Cardiac fibroblast (primary cell): ENCODE results near the gene PTPRD.

Source experiments
- DNase-seq, 2 donors: peaks; one replicate each; pipeline versions ENCODE4 v3.0.0 to v3.0.0-alpha.2; 2010; ENCODE audit warnings: low read depth in 2 of 2
- H3K4me3 ChIP-seq, 2 donors: replicated peaks in 1 of 2; 1 replicate in 1 of 2; 2 replicates in 1 of 2; pipeline ENCODE4 v1.5.1; 2011; ENCODE audit warnings: low read depth in 2 of 2, low read length in 2 of 2, mild to moderate bottlenecking in 2 of 2, moderate library complexity in 1 of 2
- CTCF ChIP-seq: IDR thresholded peaks from one replicate; pipeline ENCODE4 v1.5.1; 2011; ENCODE audit warnings: low read depth, mild to moderate bottlenecking, low read length, inconsistent platforms

PTPRD gene

GRCh38 chr9:9215050-9215449 lies 1397.8 kb downstream of the PTPRD start:
- no peak for TF ChIP-seq CTCF

GRCh38 chr9:9214066-9214465 lies 1398.7 kb downstream of the PTPRD start:
- TF ChIP-seq CTCF: no peak
- DNase-seq: no peak
- no peak overlapping the region for H3K4me3 ChIP-seq

More at GRCh38 chr9:9215050-9215449, 1397.8 kb downstream of the PTPRD start:
- no peak for DNase-seq
- H3K4me3 ChIP-seq: no peak overlapping the region

- H3K4me3 ChIP-seq: no peak overlapping the region
- TF ChIP-seq CTCF: no peak
Observed at GRCh38 chr9:9212963-9213362, 1399.8 kb downstream of the PTPRD start.

GRCh38 chr9:9202276-9202675 lies 1410.5 kb downstream of the PTPRD start:
- DNase-seq: no peak
- TF ChIP-seq CTCF: no peak

More at GRCh38 chr9:9212963-9213362, 1399.8 kb downstream of the PTPRD start:
- DNase-seq: no peak

GRCh38 chr9:9186086-9186485 lies 1426.7 kb downstream of the PTPRD start:
- DNase-seq: no peak

More at GRCh38 chr9:9202276-9202675, 1410.5 kb downstream of the PTPRD start:
- no peak overlapping the region for H3K4me3 ChIP-seq

GRCh38 chr9:9182431-9182830 lies 1430.4 kb downstream of the PTPRD start:
- TF ChIP-seq CTCF: no peak
- no peak for DNase-seq
- H3K4me3 ChIP-seq: no peak overlapping the region

More at GRCh38 chr9:9186086-9186485, 1426.7 kb downstream of the PTPRD start:
- no peak overlapping the region for H3K4me3 ChIP-seq
- no peak for TF ChIP-seq CTCF

- no peak for TF ChIP-seq CTCF
- H3K4me3 ChIP-seq: no peak overlapping the region
- DNase-seq: no peak
Observed at GRCh38 chr9:9177081-9177480, 1435.7 kb downstream of the PTPRD start.
